ENCODE results near the gene DOCK7. TPM values are rescaled to one million over a fixed set of nuclear protein-coding genes. Genes with fewer than 3 reads are reported as not detected.

DOCK7 gene
- polyA plus RNA-seq, 1 experiment: 79.6 TPM

DNA sequence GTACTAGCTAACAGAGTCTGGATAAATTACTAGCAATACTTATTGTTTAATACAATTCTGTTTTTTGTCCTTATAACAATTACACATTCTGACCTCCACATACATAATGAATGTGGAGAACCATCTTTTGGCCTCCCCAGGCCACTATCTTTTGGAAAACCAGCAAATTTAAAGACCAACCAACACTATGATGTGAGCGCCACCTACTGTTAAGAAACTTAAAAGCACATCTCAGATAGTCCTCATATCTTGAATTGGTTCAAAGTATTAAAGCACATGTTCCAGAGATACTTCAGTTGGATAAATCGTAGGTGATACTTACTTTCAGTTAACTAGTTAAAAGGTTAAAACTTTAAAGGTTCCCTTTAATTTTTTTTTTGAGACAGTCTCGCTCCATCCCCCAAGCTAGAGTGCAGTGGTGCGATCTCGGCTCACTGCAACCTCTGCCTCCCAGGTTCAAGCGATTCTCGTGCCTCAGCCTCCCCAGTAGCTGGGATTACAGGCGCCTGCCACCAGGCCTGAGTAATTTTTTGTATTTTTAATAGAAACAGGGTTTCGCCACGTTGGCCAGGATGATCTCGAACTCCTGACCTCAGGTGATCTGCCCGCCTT is 280.7 kb downstream of the DOCK7 start:
- POLR2A ChIA-PET: no interaction called here
- Histone ChIP-seq H3K27ac (ENCODE audit: low read depth, low read length) (no peak overlapping the region), H3K9me3 (ENCODE audit: control insufficient read depth, insufficient read depth, low read length) (no peaks in the 10 kb centered on the region), H3K4me3 (ENCODE audit: low read depth, low read length) (no peak overlapping the region), H3K27me3 (ENCODE audit: control insufficient read depth, insufficient read depth, low read length) (peaks cover 3% of the 10 kb centered on the region)
- CTCF ChIA-PET: interaction anchor here (0.6 to 14.2 kb wide), 13 partner anchors 9 to 696 kb away, joined by 3 to 181 read pairs (median 4); no protein-coding TSS in a partner anchor
- peak; percentile 20 for DNase-seq (ENCODE audit: low read depth, low spot score)
- TF ChIP-seq, protein P1, sequence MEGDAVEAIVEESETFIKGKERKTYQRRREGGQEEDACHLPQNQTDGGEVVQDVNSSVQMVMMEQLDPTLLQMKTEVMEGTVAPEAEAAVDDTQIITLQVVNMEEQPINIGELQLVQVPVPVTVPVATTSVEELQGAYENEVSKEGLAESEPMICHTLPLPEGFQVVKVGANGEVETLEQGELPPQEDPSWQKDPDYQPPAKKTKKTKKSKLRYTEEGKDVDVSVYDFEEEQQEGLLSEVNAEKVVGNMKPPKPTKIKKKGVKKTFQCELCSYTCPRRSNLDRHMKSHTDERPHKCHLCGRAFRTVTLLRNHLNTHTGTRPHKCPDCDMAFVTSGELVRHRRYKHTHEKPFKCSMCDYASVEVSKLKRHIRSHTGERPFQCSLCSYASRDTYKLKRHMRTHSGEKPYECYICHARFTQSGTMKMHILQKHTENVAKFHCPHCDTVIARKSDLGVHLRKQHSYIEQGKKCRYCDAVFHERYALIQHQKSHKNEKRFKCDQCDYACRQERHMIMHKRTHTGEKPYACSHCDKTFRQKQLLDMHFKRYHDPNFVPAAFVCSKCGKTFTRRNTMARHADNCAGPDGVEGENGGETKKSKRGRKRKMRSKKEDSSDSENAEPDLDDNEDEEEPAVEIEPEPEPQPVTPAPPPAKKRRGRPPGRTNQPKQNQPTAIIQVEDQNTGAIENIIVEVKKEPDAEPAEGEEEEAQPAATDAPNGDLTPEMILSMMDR (IDR thresholded peaks at IDR 0.05; ENCODE audit: low read depth, low read length): peak; percentile 78

DNA sequence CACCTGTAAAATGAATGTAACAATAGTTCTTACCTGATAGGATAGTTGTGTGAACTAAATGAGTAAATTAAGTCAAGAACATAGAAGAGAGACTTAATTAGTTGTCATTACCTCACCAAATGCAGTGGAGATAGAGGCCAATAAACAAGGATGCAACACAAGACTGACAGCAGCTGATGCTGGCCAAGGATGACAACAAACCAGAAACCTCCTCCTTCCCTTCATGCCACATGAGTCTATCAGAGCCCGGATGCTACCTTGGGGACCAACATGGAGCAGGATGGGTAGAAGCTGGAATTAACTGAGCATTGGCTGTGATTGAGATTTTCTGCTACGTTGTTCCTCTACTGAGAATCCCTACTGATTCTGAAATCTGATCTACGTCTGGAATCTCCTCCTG is 281.6 kb downstream of the DOCK7 start:
- DNase-seq (ENCODE audit: low read depth, low spot score): no peak
- Histone ChIP-seq H3K9me3 (ENCODE audit: control insufficient read depth, insufficient read depth, low read length) (no peaks in the 10 kb centered on the region), H3K27me3 (ENCODE audit: control insufficient read depth, insufficient read depth, low read length) (peaks cover 3% of the 10 kb centered on the region), H3K27ac (ENCODE audit: low read depth, low read length) (no peak overlapping the region), H3K4me3 (ENCODE audit: low read depth, low read length) (no peak overlapping the region)
- ChIA-PET POLR2A (no interaction called here), CTCF (interaction anchor here (0.6 to 14.2 kb wide), 10 partner anchors 11 to 340 kb away, joined by 3 to 181 read pairs (median 4); no protein-coding TSS in a partner anchor)
- TF ChIP-seq, protein P1 (IDR thresholded peaks at IDR 0.05; ENCODE audit: low read depth, low read length): no peak

DNA sequence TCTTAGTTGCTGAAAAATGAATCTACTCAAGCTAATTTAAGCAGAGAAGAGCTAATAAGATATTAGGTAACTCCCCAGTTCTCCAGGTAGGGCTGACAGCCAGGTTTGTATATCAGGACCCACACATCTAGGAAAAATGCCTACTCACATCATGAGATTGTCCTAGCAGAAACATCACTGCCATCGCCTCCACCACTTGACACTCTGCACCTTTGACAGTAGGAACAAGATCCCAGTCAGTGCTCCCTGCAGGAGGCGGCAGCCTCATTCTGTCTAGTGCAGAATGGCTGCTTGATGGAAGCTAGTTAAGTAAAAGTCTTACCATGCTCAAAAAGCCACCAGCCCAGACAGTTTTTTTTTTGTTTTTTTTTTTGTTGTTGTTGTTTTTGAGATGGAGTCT is 282.9 kb downstream of the DOCK7 start:
- no peak overlapping the region for H3K27ac ChIP-seq (ENCODE audit: low read depth, low read length)
- no peak for DNase-seq (ENCODE audit: low read depth, low spot score)
- ChIA-PET POLR2A (no interaction called here), CTCF (interaction anchor here (0.6 to 14.2 kb wide), 8 partner anchors 17 to 341 kb away, joined by 3 to 181 read pairs (median 4); no protein-coding TSS in a partner anchor)
- TF ChIP-seq, protein P1 (IDR thresholded peaks at IDR 0.05; ENCODE audit: low read depth, low read length): no peak
- no peak overlapping the region for H3K4me3 ChIP-seq (ENCODE audit: low read depth, low read length)
- H3K9me3 ChIP-seq (ENCODE audit: control insufficient read depth, insufficient read depth, low read length): no peaks in the 10 kb centered on the region
- peaks cover 3% of the 10 kb centered on the region for H3K27me3 ChIP-seq (ENCODE audit: control insufficient read depth, insufficient read depth, low read length)

Small RNA genes lying within 50 kb of the gene (small RNA-seq; reads per million reads assigned to genes)
- gene AL451044.1 (ENCODE audit: insufficient read length, low read depth): not detected

Other genes starting within 250 kb of the DOCK7 start
- not detected in 2 replicates for gene ANGPTL3, start 90.9 kb downstream of the DOCK7 start, polyA plus RNA-seq (2011; rRNA removed)
- 7.5 and 12.0 TPM in 2 replicates for gene ATG4C, start 95.7 kb upstream of the DOCK7 start, polyA plus RNA-seq (2011; rRNA removed)

Data from AG04450 (cell line).